Measurements from ENCODE around the gene POTEF. TPM values are rescaled to one million over a fixed set of nuclear protein-coding genes. Genes with fewer than 3 reads are reported as not detected.
"Not testable (repeated sequence)": the region's sequence is repeated elsewhere in the genome, so short reads cannot be mapped to it uniquely, and the experiment has no call there.

Gene POTEF
- total RNA-seq, 2 experiments from 2014 or later, result not detected

DNA sequence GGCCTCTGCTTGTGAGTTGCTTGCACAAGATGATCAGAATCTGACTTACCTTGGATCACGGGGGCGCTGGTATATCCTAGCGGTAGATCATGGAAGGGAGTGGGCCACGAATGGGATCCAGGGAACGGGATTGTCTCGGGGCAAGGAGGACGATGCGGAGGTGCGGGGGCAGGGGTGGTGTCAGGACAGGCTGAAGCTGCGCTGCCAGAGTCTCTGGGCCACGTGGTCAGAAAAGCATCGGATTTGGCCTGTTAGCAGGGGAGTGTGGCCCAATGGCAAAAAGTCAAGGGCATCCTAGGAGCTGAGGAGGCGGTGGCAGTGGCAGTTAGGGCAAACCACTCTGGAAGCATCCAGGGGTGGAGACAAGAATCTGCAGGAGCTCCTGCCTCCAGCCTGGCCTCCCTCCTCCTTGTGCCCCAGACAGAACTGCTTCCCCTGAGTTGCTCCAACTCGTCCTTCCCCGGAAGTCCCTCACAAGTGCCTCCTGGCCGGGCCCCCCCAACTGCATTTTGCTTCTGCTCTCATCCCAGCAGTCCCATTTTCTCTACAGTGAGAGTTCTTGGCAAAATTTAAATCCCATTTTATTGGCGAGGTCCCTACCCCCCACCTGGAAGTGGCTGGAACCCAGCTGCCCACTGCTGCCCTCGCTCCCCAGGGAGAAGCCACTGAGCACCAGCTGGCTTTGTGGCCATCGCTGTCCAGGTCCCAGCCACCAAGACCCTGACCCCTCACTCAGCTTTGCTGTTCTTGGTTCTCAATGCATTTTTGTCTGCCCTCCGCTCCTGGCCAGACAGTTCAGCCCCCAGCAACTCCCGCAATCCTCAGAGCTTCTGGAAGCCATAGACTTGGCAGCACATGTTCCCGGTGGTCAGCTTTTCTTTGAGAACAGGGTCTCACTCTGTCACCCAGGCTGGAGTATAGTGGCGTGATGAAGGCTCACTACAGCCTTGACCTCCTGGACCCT lies 21.4 kb upstream of the POTEF start:
- intact Hi-C loops (cut with micrococcal nuclease; ENCODE audit: unreplicated experiment), result no loop called here
- no peak for TF ChIP-seq EZH2phosphoT487 (IDR thresholded peaks at IDR 0.05; ENCODE audit: borderline replicate concordance, low read depth, low read length)
- TF ChIP-seq, protein P1, sequence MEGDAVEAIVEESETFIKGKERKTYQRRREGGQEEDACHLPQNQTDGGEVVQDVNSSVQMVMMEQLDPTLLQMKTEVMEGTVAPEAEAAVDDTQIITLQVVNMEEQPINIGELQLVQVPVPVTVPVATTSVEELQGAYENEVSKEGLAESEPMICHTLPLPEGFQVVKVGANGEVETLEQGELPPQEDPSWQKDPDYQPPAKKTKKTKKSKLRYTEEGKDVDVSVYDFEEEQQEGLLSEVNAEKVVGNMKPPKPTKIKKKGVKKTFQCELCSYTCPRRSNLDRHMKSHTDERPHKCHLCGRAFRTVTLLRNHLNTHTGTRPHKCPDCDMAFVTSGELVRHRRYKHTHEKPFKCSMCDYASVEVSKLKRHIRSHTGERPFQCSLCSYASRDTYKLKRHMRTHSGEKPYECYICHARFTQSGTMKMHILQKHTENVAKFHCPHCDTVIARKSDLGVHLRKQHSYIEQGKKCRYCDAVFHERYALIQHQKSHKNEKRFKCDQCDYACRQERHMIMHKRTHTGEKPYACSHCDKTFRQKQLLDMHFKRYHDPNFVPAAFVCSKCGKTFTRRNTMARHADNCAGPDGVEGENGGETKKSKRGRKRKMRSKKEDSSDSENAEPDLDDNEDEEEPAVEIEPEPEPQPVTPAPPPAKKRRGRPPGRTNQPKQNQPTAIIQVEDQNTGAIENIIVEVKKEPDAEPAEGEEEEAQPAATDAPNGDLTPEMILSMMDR (conservative IDR thresholded peaks at IDR 0.05; ENCODE audit: low read length), result no peak
- no peak overlapping the region for H2AFZ ChIP-seq (ENCODE audit: low read length)
- ChIA-PET CTCF (ENCODE audit: unreplicated experiment) (no interaction called here), POLR2A (interaction anchor here (0.6 kb wide), 1 partner anchor 1914 kb away, joined by 3 read pairs; no protein-coding TSS in a partner anchor)
- H3K36me3 ChIP-seq (ENCODE audit: insufficient read depth, low read length), result peaks cover 20% of the 10 kb centered on the region
- H3K4me1 ChIP-seq (ENCODE audit: insufficient read depth, low read length, poor library complexity, severe bottlenecking), result peaks cover 2% of the 10 kb centered on the region
- H3K9me3 ChIP-seq (ENCODE audit: low read length), result no peaks in the 10 kb centered on the region
- no peaks in the 10 kb centered on the region for H4K20me1 ChIP-seq (ENCODE audit: insufficient read depth, low read length)
- H3K79me2 ChIP-seq (ENCODE audit: insufficient read depth, low read depth, low read length), result no peaks in the 10 kb centered on the region
- no peak for DNase-seq (ENCODE audit: low spot score)
- no peak overlapping the region for H3K4me2 ChIP-seq (ENCODE audit: low read length)
- H3K4me3 ChIP-seq (ENCODE audit: low read depth, low read length, poor library complexity, severe bottlenecking), result no peak overlapping the region
- H3K27ac ChIP-seq (ENCODE audit: low read depth, low read length, poor library complexity, severe bottlenecking), result no peak overlapping the region
- no peaks in the 10 kb centered on the region for H3K9me2 ChIP-seq (ENCODE audit: insufficient read depth, low read length)
- no TSS peak for BruUV-seq (replicated peaks)

DNA sequence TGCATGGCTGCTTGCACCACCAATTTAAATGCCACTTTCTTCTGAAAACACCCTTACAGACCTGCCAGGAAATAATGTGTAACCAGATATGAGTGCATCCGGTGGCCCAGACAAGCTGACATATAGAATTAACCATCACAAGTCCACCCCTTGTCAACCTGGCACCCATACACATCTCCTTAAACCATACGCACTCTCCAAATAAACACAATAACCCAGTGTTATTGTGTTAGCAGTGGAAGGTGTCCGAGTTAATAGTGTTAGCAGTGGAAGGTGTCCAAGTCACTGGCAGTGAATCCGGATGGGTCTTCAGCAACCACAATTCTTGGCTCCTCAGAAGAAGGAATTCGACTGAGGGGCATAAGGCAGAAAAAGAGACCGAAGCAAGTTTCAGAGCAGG lies 19.5 kb upstream of the POTEF start:
- H4K20me1 ChIP-seq (ENCODE audit: insufficient read depth, low read length); BruUV-seq (replicated peaks); CTCF ChIA-PET (ENCODE audit: unreplicated experiment); H3K27ac ChIP-seq (ENCODE audit: low read depth, low read length, poor library complexity, severe bottlenecking); H3K4me3 ChIP-seq (ENCODE audit: low read depth, low read length, poor library complexity, severe bottlenecking); H3K9me3 ChIP-seq (ENCODE audit: low read length); DNase-seq (ENCODE audit: low spot score); H3K79me2 ChIP-seq (ENCODE audit: insufficient read depth, low read depth, low read length); H3K9me2 ChIP-seq (ENCODE audit: insufficient read depth, low read length); H2AFZ ChIP-seq (ENCODE audit: low read length); H3K4me2 ChIP-seq (ENCODE audit: low read length); H3K4me1 ChIP-seq (ENCODE audit: insufficient read depth, low read length, poor library complexity, severe bottlenecking): not testable (repeated sequence)
- H3K36me3 ChIP-seq (ENCODE audit: insufficient read depth, low read length), result peaks cover 11% of the 10 kb centered on the region
- POLR2A ChIA-PET, result interaction anchor here (0.5 kb wide), 1 partner anchor 33 kb away, joined by 3 read pairs; the partner anchor contains the start of gene SMPD4
- intact Hi-C loops (cut with micrococcal nuclease; ENCODE audit: unreplicated experiment), result loop anchor here (5.0 kb wide), 1 partner anchor 34 kb away; the partner anchor contains the start of genes MZT2B and SMPD4

DNA sequence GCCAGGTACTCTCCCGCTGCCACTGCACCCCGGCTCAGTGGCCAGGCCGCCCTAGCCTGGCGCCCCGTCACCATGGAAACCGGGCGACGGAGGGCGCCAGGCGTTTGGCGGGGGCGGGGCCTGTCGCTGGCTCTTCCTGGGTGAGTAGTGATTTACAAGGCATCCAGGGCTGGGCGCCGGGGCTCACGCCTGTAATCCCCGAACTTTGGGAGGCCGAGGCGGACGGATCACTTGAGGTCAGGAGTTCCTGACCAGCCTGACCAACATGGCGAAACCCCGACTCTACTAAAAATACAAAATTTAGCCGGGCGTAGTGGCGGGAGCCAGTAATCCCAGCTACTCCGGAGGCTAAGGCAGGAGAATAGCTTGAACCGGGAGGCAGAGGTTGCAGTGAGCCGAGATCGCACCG lies 16.0 kb upstream of the POTEF start, which contains the start of gene CCDC74B:
TSS of gene CCDC74B (minus strand) at position 107 of the 409 bp plus-strand sequence. CDS start 116 bp downstream, outside the sequence.
- H3K9me3 ChIP-seq (ENCODE audit: low read length); CTCF ChIA-PET (ENCODE audit: unreplicated experiment); H3K4me1 ChIP-seq (ENCODE audit: insufficient read depth, low read length, poor library complexity, severe bottlenecking); H4K20me1 ChIP-seq (ENCODE audit: insufficient read depth, low read length); H3K36me3 ChIP-seq (ENCODE audit: insufficient read depth, low read length); BruUV-seq (replicated peaks); H3K9me2 ChIP-seq (ENCODE audit: insufficient read depth, low read length); H3K79me2 ChIP-seq (ENCODE audit: insufficient read depth, low read depth, low read length); H3K27ac ChIP-seq (ENCODE audit: low read depth, low read length, poor library complexity, severe bottlenecking): not testable (repeated sequence)
- intact Hi-C loops (cut with micrococcal nuclease; ENCODE audit: unreplicated experiment), result loop anchor here (5.0 kb wide), 1 partner anchor 37 kb away; the partner anchor contains the start of genes MZT2B and SMPD4
- POLR2A ChIA-PET, result interaction anchor here (1.2 kb wide), 1 partner anchor 11 kb away, joined by 3 read pairs; no protein-coding TSS in a partner anchor
- Histone ChIP-seq H3K4me3 (ENCODE audit: low read depth, low read length, poor library complexity, severe bottlenecking) (peak within 1 kb of the TSS; percentile 58), H2AFZ (ENCODE audit: low read length) (0 out of 2 replicates have a peak within 1 kb of the TSS, but pooled peaks have one; percentile 54), H3K4me2 (ENCODE audit: low read length) (peak within 1 kb of the TSS; percentile 63)
- peak; percentile 47 for DNase-seq (ENCODE audit: low spot score)

DNA sequence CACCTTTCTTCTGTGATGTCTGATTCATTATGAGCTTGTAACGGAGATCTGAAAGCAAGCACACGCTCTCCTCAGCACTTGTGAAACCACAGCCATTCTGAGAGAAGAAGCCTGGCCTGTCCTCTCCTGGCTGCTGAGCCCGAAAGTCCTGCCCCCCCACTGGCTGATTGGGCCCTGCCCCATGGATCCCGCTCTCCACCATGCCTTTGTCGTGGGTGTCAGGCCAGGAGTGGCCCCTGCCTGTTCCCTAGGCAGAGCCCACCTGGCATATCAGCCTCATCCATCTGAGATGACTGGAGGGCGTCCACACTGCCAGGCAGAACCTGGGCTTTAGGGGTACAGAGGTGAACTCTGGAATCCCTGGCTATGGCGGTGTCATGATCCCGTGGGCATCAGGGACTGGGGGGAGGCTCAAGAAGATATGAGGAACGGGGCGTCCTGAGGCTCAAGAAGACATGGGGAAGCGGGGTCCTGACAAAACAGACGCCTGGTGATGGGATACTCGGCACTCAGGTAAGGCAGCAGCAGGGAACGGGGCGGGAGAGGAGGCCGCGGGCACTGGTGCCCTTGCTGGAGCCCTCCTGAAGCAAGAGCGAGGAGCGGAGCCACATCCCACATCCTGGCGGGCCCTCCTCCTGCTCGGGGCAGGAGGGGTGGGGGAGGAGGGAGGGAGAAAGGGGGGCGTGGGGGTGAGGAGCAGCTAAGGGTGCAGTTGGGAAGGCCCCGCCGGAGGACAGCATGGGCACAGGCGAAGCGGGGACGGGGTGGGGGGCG lies 14.4 kb upstream of the POTEF start:
- H3K4me1 ChIP-seq (ENCODE audit: insufficient read depth, low read length, poor library complexity, severe bottlenecking); H3K9me3 ChIP-seq (ENCODE audit: low read length); H3K4me3 ChIP-seq (ENCODE audit: low read depth, low read length, poor library complexity, severe bottlenecking); POLR2A ChIA-PET; H2AFZ ChIP-seq (ENCODE audit: low read length); CTCF ChIA-PET (ENCODE audit: unreplicated experiment); BruUV-seq (replicated peaks); DNase-seq (ENCODE audit: low spot score); H3K27ac ChIP-seq (ENCODE audit: low read depth, low read length, poor library complexity, severe bottlenecking); H3K79me2 ChIP-seq (ENCODE audit: insufficient read depth, low read depth, low read length); H3K36me3 ChIP-seq (ENCODE audit: insufficient read depth, low read length); H3K4me2 ChIP-seq (ENCODE audit: low read length); H3K9me2 ChIP-seq (ENCODE audit: insufficient read depth, low read length); intact Hi-C loops (cut with micrococcal nuclease; ENCODE audit: unreplicated experiment); H4K20me1 ChIP-seq (ENCODE audit: insufficient read depth, low read length): not testable (repeated sequence)
